ENCODE measurements around the gene SNAI3.

Gene SNAI3

GRCh38 chr16:88665148-88665547 lies 21.2 kb downstream of the SNAI3 start:
- DNase-seq, result no peak

GRCh38 chr16:88662843-88663606 lies 23.3 kb downstream of the SNAI3 start, which contains the start of gene MVD:
Gene MVD (minus strand): TSS chr16:88663091. CDS start chr16:88663080, 11 bp downstream.
- peak; percentile 99 for DNase-seq

GRCh38 chr16:88662222-88662842 lies 24.0 kb downstream of the SNAI3 start:
- no peak for DNase-seq

GRCh38 chr16:88661468-88661867 lies 24.8 kb downstream of the SNAI3 start:
- DNase-seq, result no peak

GRCh38 chr16:88659160-88659559 lies 27.1 kb downstream of the SNAI3 start:
- no peak for DNase-seq

GRCh38 chr16:88658714-88659113 lies 27.6 kb downstream of the SNAI3 start:
- no peak for DNase-seq

GRCh38 chr16:88657371-88657770 lies 28.9 kb downstream of the SNAI3 start:
- no peak for DNase-seq

- DNase-seq, result no peak
These were observed 29.9 kb downstream of the SNAI3 start for GRCh38 chr16:88656291-88656980.

GRCh38 chr16:88655733-88656281 lies 30.5 kb downstream of the SNAI3 start:
- no peak for DNase-seq

GRCh38 chr16:88655053-88655732 lies 31.1 kb downstream of the SNAI3 start:
- DNase-seq, result no peak

GRCh38 chr16:88654363-88655052 lies 31.8 kb downstream of the SNAI3 start:
- no peak for DNase-seq

GRCh38 chr16:88653596-88654362 lies 32.5 kb downstream of the SNAI3 start:
- no peak for DNase-seq

GRCh38 chr16:88653101-88653500 lies 33.2 kb downstream of the SNAI3 start:
- no peak for DNase-seq

- DNase-seq, result no peak
These were observed 33.6 kb downstream of the SNAI3 start for GRCh38 chr16:88652762-88653063.

GRCh38 chr16:88651989-88652761 lies 34.1 kb downstream of the SNAI3 start:
- no peak for DNase-seq

GRCh38 chr16:88651276-88651988 lies 34.9 kb downstream of the SNAI3 start:
- no peak for DNase-seq

GRCh38 chr16:88650749-88651275 lies 35.5 kb downstream of the SNAI3 start, which contains the start of gene CYBA:
Gene CYBA (minus strand): TSS chr16:88651053. CDS start chr16:88651013, 40 bp downstream.
- peak; percentile 84 for DNase-seq

GRCh38 chr16:88649924-88650748 lies 36.2 kb downstream of the SNAI3 start:
- DNase-seq, result no peak
